ENCODE measurements around the gene SCYL2. TPM values are rescaled to one million over a fixed set of nuclear protein-coding genes. Genes with fewer than 3 reads are reported as not detected.

Gene SCYL2
- total RNA-seq, 1 donor from 2014 or later, result 38.7 TPM

DNA sequence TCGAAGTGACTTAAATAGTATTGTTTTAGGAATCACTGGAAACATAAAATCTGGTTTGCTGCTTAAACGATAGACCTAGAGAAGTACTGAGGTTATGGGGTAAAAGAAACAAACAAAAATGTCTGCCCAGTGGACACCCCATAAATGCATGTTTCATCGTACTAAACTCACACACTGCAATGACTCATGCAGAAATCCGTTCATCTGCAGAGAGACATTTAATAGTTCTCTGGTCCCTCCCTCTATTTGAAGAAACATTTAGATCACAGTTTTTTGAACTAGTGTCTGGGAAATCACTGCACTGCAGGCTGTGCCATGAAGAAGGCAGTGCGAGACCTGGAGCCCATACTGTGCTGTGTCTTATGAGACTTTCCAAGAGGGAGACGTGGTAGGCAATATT is 115.4 kb downstream of the SCYL2 start:
- Mint-ChIP-seq H3K36me3 (ENCODE audit: low read depth) (no peaks in the 10 kb centered on the region), H3K4me1 (no peaks in the 10 kb centered on the region), H3K27ac (no peak overlapping the region), H3K9me3 (no peaks in the 10 kb centered on the region), H3K27me3 (no peaks in the 10 kb centered on the region), H3K4me3 (no peak overlapping the region)
- no peak for ATAC-seq (ENCODE audit: low read depth)
- ChIA-PET CTCF (no interaction called here), POLR2A (no interaction called here)
- intact Hi-C loops (cut with micrococcal nuclease), result no loop called here
- TF ChIP-seq, protein P1, sequence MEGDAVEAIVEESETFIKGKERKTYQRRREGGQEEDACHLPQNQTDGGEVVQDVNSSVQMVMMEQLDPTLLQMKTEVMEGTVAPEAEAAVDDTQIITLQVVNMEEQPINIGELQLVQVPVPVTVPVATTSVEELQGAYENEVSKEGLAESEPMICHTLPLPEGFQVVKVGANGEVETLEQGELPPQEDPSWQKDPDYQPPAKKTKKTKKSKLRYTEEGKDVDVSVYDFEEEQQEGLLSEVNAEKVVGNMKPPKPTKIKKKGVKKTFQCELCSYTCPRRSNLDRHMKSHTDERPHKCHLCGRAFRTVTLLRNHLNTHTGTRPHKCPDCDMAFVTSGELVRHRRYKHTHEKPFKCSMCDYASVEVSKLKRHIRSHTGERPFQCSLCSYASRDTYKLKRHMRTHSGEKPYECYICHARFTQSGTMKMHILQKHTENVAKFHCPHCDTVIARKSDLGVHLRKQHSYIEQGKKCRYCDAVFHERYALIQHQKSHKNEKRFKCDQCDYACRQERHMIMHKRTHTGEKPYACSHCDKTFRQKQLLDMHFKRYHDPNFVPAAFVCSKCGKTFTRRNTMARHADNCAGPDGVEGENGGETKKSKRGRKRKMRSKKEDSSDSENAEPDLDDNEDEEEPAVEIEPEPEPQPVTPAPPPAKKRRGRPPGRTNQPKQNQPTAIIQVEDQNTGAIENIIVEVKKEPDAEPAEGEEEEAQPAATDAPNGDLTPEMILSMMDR (IDR thresholded peaks at IDR 0.05), result no peak
- DNase-seq, result no peak

DNA sequence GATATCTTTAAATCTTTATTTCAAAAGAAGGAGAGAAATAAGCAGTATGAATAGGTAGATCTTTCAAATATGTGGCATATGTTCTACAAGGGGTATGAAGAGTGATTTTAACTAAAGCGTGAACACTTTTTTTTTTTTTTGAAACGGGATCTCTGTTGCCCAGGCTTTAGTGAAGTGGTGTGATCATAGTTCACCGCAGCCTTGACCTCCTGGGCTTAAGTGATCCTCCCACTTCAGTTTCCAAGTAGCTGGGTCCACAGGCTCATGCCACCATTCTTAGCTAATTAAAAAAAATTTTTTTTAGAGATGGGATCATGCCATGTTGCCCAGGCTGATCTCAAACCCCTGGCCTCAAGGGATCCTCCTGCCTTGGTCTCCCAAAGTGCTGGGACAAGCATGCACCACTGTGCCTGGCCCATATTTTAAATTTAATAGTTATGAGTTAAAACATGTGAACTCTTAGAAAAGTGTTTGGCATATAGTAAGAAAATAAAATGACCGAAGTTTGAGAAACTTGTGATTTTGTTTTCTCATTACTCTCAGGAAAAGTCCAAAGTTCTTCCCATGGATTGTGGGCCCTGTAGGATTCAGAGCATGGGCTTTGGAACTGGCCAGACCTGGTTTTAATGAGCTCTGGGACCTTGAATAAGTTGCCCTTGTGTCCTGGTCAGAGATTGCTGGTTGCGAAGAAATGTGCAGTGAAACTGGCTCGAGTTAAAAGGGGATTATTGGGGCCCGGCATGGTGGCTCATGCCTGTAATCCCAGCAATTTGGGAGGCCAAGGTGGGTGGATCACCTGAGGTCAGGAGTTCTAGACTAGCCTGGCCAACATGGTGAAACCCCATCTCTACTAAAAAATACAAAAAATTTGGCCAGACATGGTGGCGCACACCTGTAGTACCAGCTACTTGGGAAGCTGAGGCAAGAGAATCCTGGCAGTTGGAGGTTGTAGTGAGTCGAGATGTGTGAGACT is 116.9 kb downstream of the SCYL2 start:
- POLR2A ChIA-PET, result no interaction called here
- peaks cover 3% of the 10 kb centered on the region for H3K27me3 Mint-ChIP-seq

DNA sequence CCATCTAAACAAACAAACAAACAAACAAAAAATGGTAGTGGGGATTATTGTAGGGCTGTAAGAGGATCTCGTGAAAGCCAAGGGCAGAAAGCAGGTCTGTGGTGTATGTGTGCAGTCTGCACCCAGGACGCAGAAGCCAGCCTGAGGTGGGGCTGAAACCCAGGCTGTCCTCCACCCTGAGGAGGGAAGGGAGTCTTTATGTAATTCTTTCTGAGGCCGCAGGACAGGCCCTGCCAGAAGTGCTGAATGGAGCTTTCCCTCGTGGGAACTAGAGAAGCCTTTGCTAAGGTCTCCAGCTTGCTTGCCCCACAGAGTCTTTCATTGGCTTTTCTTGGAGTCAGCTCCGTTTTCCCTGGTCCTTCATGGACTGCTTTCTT is 117.6 kb downstream of the SCYL2 start:
- ATAC-seq (ENCODE audit: low read depth) (no peak), DNase-seq (no peak)
- Mint-ChIP-seq H3K9me3 (no peaks in the 10 kb centered on the region), H3K36me3 (ENCODE audit: low read depth) (no peaks in the 10 kb centered on the region), H3K4me3 (no peak overlapping the region), H3K4me1 (no peaks in the 10 kb centered on the region), H3K27ac (no peak overlapping the region), H3K27me3 (peaks cover 4% of the 10 kb centered on the region)
- intact Hi-C loops (cut with micrococcal nuclease), result no loop called here
- TF ChIP-seq, protein P1 (IDR thresholded peaks at IDR 0.05), result no peak
- CTCF ChIA-PET, result no interaction called here
- POLR2A ChIA-PET, result no interaction called here

More for the DNA sequence above, 116.9 kb downstream of the SCYL2 start:
- CTCF ChIA-PET, result no interaction called here
- TF ChIP-seq, protein P1 (IDR thresholded peaks at IDR 0.05), result no peak
- DNase-seq (no peak), ATAC-seq (ENCODE audit: low read depth) (no peak)
- intact Hi-C loops (cut with micrococcal nuclease), result no loop called here
- no peak overlapping the region for H3K27ac Mint-ChIP-seq
- no peaks in the 10 kb centered on the region for H3K4me1 Mint-ChIP-seq
- no peaks in the 10 kb centered on the region for H3K9me3 Mint-ChIP-seq
- no peak overlapping the region for H3K4me3 Mint-ChIP-seq
- H3K36me3 Mint-ChIP-seq (ENCODE audit: low read depth), result no peaks in the 10 kb centered on the region

DNA sequence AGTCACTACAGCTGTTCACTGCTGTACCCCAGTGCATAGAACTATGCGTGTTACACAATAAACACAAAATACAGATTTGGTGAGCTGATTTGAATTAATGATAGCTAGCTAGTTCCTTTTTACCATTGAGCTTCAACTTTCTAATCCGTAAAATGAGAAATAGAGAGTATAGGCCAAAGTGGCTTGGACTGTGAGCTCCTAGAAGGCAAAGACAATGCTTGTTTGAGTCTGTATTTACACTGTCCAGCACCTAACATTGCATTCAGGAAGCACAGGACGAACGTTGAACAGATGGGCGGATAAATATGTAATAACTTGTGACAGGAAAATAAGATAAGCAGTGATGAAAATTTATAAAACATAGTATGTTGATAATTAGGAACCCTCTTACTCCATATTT is 121.4 kb downstream of the SCYL2 start:
- DNase-seq, result no peak
- POLR2A ChIA-PET, result no interaction called here
- Mint-ChIP-seq H3K27ac (no peak overlapping the region), H3K4me3 (no peak overlapping the region), H3K4me1 (no peaks in the 10 kb centered on the region), H3K36me3 (ENCODE audit: low read depth) (no peaks in the 10 kb centered on the region), H3K9me3 (no peaks in the 10 kb centered on the region), H3K27me3 (peaks cover 4% of the 10 kb centered on the region)
- TF ChIP-seq, protein P1 (IDR thresholded peaks at IDR 0.05), result no peak
- intact Hi-C loops (cut with micrococcal nuclease), result no loop called here
- ATAC-seq (ENCODE audit: low read depth), result no peak
- CTCF ChIA-PET, result no interaction called here

Other genes with a start within 250 kb of the SCYL2 start
- gene BLTP3B, start 124.3 kb upstream of the SCYL2 start, total RNA-seq, result 22.3 and 22.5 TPM in 2 replicates
- gene ACTR6, start 66.4 kb upstream of the SCYL2 start, total RNA-seq, result 23.5 and 27.5 TPM in 2 replicates
- gene DEPDC4, start 98 bp upstream of the SCYL2 start, total RNA-seq, result 0.49 and 0.81 TPM in 2 replicates
- gene SLC17A8, start 89.9 kb downstream of the SCYL2 start, total RNA-seq, result not detected in 2 replicates
- not detected in 2 replicates for gene NR1H4, start 206.7 kb downstream of the SCYL2 start, total RNA-seq

All from activated B cell treated with CpG ODN at 0.5 μM for 24 hours (primary cell).